Raji (cell line): Measurements from ENCODE around the gene AUNIP.

Source experiments
- POLR2A ChIP-seq: IDR thresholded peaks from 2 replicates; pipeline ENCODE4 v1.6.1; 2011; ENCODE audit warnings: low read depth, low read length, control low read depth; ENCODE audit not compliant: insufficient read depth

AUNIP gene

GRCh38 chr1:25815208-25816111 is 43.8 kb downstream of the AUNIP start:
- TF ChIP-seq POLR2A = no peak

DNA sequence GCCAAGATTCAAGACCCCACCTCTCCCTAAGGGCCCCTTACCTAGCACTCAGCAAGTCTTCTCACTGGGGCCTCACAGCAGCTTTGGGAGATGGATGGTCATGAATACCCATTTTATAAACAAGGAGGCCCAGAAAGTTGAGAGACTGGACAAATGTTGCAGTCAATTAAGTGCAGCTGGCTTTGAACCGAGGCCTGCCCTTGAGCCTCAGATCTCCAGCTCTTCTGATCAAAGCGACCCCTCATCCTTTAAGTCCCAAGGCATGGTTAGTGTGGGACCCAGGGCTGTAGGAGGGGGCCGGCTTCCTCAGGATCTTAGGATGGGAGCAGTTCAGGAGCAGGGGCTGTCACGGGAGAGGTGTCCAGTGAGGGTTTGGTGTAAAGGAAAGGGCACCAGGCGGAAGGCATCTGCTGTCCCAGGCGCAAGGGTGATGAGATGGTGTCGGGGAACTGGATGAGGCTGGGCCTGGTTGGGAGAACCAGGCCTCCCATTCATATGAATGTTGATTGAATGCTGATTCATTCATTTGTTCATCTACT is 44.6 kb downstream of the AUNIP start:
- TF ChIP-seq POLR2A = no peak

DNA sequence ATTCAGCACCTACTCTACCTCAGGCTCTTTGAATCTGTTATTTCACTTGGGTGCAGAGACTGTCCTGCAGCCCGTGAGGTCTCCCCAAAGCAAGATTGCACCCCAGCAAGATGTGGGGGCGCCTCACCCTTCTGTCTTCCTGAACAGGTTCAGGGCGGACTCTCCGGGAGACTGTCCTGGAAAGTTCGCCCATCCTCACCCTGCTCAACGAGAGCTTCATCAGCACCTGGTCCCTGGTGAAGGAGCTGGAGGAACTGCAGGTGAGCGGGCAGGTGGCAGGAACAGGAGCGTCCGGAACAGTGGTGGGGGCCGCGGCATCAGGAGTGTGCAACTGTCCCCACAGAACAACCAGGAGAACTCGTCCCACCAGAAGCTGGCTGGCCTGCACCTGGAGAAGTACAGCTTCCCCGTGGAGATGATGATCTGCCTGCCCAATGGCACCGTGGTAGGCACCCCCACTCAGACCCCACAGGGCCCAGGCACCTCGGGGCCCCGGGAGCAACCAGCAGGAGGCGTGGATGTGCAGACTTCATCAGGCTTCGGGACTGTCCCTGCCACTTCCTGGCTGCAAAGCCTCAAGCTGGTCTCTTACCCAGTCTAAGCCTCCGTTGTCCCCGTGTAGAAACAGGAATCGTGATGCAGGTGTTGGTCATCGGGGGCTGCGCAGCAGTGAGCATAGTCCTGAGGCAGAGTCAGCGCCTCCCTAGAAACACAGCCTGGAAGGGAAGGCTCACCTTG is 45.4 kb downstream of the AUNIP start:
- TF ChIP-seq POLR2A = no peak

- TF ChIP-seq POLR2A = no peak
Measured at GRCh38 chr1:25813071-25813733, 46.1 kb downstream of the AUNIP start.

DNA sequence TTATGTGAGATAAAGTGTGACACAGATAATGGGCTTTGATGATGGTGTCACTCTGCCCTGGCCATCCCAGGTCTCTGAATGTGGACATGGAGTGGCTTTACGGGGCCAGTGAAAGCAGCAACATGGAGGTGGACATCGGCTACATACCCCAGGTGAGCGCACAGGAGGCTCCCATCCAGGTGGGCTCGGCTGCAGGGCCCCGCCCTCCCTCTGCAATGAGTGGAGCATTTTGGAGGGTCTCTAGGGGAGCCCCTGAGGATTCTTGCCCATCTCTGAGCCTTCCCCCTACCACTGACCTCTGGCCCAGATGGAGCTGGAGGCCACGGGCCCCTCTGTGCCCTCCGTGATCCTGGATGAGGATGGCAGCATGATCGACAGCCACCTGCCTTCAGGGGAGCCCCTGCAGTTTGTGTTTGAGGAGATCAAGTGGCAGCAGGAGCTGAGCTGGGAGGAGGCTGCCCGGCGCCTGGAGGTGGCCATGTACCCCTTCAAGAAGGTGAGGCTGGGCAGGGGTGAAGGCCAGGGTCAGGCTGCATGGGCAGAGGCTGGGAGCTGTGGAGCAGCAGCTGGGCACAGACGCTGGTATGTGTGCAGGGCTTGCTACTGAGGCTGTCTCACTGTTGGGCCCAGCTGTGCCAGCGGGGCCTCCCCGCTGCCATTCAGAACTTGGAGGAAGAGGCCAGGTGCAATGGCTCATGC is 47.7 kb downstream of the AUNIP start:
- TF ChIP-seq POLR2A = no peak

GRCh38 chr1:25810341-25811299 is 48.6 kb downstream of the AUNIP start:
- TF ChIP-seq POLR2A = no peak

DNA sequence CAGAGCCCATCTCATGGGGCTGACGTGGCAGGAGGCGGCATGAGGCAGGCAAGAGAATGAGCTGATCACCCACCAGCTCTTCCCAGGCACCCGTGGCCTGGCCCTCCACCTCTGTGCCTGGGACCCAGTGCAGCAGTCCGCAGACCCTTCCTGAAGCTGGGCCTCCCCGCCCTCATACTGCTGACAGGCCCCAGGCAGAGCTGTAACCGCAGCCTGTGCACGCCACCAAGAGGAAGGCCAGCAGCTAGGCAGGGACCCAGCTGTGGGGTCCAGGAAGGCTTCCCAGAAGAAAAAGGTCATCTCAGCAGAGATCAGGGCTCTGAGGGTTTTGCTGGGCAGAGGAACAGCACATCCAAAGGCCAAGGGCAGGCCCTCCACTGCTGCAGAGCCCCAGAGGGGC is 49.3 kb downstream of the AUNIP start:
- TF ChIP-seq POLR2A = no peak

DNA sequence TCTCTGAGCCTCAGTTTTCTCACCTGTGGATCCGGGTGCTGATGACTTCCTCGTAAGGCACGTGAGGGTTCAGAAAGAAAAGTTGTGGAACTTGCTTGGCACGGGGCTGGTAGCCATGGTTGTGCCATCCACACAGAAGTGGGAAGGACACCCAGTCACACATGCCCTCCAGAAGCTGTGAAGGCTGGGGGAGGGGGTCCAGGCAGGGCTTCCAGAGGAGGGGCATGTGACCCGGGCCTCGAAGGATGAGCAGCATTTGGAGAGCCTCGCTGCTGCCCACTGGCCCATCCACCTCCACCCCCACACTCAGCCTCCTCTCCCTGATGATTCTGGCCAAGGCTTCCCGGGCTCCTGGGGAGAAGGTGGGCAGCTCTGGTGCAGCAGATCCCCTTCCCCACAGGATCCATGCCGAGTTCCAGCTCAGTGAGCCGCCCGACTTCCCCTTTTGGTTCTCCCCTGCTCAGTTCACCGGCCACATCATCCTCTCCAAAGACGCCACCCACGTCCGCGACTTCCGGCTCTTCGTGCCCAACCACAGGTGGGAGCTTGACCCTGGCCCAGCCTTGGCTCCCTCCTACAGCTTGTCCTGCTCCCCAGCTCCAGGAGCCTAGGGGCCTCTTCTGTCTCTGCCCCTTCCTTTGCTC is 49.9 kb downstream of the AUNIP start:
- TF ChIP-seq POLR2A = no peak

DNA sequence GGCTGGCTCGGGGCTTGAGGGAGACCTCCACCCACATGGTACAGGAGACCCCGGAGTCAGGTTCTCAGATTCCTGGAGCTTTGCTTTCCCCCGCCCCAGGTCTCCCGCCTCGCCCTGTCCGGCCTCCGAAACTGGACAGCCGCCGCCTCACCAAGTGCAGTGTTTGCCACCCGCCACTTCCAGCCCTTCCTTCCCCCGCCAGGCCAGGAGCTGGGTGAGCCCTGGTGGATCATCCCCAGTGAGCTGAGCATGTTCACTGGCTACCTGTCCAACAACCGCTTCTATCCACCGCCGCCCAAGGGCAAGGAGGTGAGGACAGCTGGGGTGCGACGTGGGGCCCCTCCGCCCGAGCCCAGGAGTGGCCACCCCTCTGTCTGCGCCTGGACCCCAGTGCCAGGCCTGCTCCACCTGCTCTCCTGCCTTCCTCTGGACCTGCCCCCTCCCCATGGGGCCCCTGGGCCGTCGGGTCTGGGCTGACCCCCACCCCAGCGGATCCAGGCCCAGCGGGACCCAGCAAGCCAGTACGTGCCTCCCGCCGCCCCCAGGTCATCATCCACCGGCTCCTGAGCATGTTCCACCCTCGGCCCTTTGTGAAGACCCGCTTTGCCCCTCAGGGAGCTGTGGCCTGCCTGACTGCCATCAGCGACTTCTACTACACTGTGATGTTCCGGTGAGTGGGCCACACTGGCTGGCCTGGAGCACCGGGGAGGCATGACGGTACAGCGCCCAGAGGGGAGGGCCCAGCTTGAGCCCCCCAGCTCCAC is 50.6 kb downstream of the AUNIP start:
- no peak for TF ChIP-seq POLR2A

DNA sequence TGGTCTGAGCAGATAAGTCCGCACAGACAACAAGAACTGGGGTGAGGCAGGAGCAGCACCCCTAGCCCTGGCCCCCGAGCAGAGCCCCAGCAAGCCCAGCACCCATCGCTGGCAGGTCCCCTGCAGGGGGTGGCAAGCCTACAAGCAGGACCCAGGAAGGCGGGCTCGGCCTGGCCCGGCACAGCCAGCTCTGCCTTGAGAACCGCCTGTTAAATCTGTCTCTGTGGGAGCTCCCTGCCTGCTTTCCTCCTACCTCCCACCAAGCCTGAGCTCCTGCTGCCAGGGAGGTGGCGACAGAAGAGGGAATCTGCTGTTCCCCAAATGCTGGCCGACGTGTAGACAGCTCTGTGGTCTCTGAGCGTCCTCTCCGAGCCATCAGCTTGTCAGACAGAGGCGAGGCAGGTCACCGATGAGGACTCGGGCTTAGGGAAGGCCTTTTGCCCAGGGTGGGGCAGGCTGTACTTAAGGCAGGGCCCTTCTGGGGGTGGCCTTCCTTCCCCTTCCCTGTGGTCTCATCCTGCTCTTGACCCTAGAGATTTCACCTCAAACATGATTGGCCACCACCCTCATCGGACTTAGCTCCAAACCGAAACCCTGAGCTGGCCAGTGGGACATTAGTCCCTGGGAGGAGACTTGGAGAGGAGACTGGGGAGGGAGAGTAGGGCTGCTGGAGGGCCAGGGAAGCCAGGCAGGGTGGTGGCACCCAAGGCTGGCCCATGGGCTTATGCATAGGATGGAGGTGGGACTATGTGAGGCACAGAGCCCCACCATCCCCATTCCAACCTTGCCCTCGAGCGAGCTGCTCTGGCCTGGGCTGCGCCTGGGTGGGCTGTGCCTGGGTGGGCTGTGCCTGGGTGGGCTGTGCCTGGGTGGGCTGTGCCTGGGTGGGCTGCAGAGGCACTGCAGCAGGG is 51.5 kb downstream of the AUNIP start:
- no peak for TF ChIP-seq POLR2A

DNA sequence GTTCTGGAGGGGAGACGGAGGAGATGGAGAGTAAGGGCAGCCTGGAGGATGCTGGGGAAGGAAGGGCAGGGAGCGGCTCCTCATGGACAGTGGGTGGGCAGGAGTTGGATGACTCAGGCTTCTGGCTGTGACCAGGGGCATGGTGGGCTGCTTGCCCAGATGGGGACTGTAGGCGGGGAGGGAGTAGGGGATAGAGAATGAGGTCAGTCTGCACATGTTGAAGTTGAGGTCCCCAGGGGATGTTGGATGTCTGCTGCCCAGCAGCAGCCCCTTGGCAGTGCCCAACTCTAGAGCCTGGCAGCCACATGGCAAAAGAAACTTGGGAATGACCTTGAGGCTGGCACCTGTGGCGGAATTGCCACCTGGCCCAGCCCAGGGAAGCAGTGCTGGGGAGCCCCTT is 52.8 kb downstream of the AUNIP start:
- TF ChIP-seq POLR2A = no peak

GRCh38 chr1:25805863-25806225 is 53.4 kb downstream of the AUNIP start:
- no peak for TF ChIP-seq POLR2A
